A549 (cell line): ENCODE results near the gene DTNA. TPM values are rescaled to one million over a fixed set of nuclear protein-coding genes. Genes with fewer than 3 reads are reported as not detected.

Experiments
- ATAC-seq, 2 experiments: fragments of 200-7000 bp in 1 of 2; fragments of >200 bp in 1 of 2; cut with Nextera tagmentation in 1 of 2; cut with Tn5 transposase in 1 of 2; 3 replicates each; pipeline versions ENCODE4 v1.8.0 to v1.9.1; 2018 to 2020; ENCODE audit warnings: mild to moderate bottlenecking in 1 of 2, moderate library complexity in 1 of 2
- CTCF ChIA-PET: fragments of 300-600 bp; sonication (Branson Sonifier 250); formaldehyde crosslinking; extraction: SDS; loops from one replicate; lab custom pipeline; 2021; ENCODE audit warnings: antibody characterized with exemption, inconsistent platforms; lab: Yijun Ruan, JAX
- POLR2A ChIA-PET: fragments of 350-600 bp; formaldehyde crosslinking; extraction: SDS; loops from one replicate; lab custom pipeline; 2021; ENCODE audit warnings: antibody characterized with exemption, inconsistent platforms; lab: Yijun Ruan, JAX
- DNase-seq, 2 experiments: peaks; one replicate each; pipeline versions ENCODE4 v3.0.0 to v3.0.0-alpha.2; 2011 to 2016; ENCODE audit warnings: low read depth in 1 of 2, low spot score in 1 of 2
- FAIRE-seq: peaks from 2 replicates; lab custom pipeline; 2011; peaks lifted over from hg19 to GRCh38; lab: Jason Lieb, UNC
- H3K27ac ChIP-seq, 2 experiments: fragments of >200 bp; sonication (Bioruptor Twin); formaldehyde crosslinking; 3 replicates each; pipeline ENCODE4 v1.5.1; 2016 to 2017
- H3K4me1 ChIP-seq: fragments of >200 bp; sonication (Bioruptor Twin); formaldehyde crosslinking; 3 replicates; pipeline ENCODE4 v1.6.1; 2016
- H3K4me2 ChIP-seq: fragments of >200 bp; sonication (Bioruptor Twin); formaldehyde crosslinking; 3 replicates; pipeline ENCODE4 v1.6.1; 2016
- H3K4me3 ChIP-seq: fragments of >200 bp; sonication (Bioruptor Twin); formaldehyde crosslinking; 3 replicates; pipeline ENCODE4 v1.5.1; 2016
- H3K9me3 ChIP-seq: fragments of >200 bp; sonication (Bioruptor Twin); formaldehyde crosslinking; 3 replicates; pipeline ENCODE4 v1.6.1; 2016
- BHLHE40 ChIP-seq: IDR thresholded peaks from 2 replicates; pipeline ENCODE4 v1.6.1; 2012; ENCODE audit warnings: low read depth, low read length, inconsistent platforms
- EP300 ChIP-seq, 2 experiments: fragments of >200 bp; sonication (Bioruptor Twin); formaldehyde crosslinking; IDR thresholded peaks; 2 replicates in 1 of 2; 3 replicates in 1 of 2; pipeline ENCODE4 v1.6.1; 2016 to 2017
- FOSL2 ChIP-seq, 2 experiments: fragments of 450-650 bp in 1 of 2; fragments of >200 bp in 1 of 2; sonication (Bioruptor Twin) in 1 of 2; formaldehyde crosslinking; IDR thresholded peaks; 2 replicates each; pipeline versions ENCODE4 v1.5.0 to v1.6.1; 2016 to 2020; ENCODE audit warnings: mild to moderate bottlenecking in 1 of 2, moderate library complexity in 1 of 2
- JUN ChIP-seq, 2 experiments: fragments of >200 bp; sonication (Bioruptor Twin); formaldehyde crosslinking; IDR thresholded peaks; 2 replicates in 1 of 2; 3 replicates in 1 of 2; pipeline ENCODE4 v1.6.1; 2016 to 2017
- MAFK ChIP-seq: fragments of 450-650 bp; IDR thresholded peaks from 2 replicates; pipeline ENCODE4 v1.6.1; 2014; ENCODE audit not compliant: partially characterized antibody
- NFE2L2 ChIP-seq: fragments of 150-350 bp; conservative IDR thresholded peaks from 2 replicates; pipeline ENCODE4 v1.6.1; 2014; ENCODE audit warnings: low read length
- NR3C1 ChIP-seq: fragments of >200 bp; sonication (Bioruptor Twin); formaldehyde crosslinking; IDR thresholded peaks from 3 replicates; pipeline ENCODE4 v1.6.1; 2017
- SREBF2 ChIP-seq: fragments of 450-650 bp; IDR thresholded peaks from 2 replicates; pipeline ENCODE4 v1.6.1; 2014; ENCODE audit warnings: mild to moderate bottlenecking, moderate library complexity
- TFCP2L1 ChIP-seq: fragments of 250-450 bp; sonication (Bioruptor Pico); IDR thresholded peaks from 2 replicates; pipeline ENCODE4 v1.5.0; 2021; ENCODE audit warnings: mild to moderate bottlenecking
- TP53 ChIP-seq: fragments of 250-450 bp; sonication (Bioruptor Pico); IDR thresholded peaks from 2 replicates; pipeline ENCODE4 v1.5.0; 2021; ENCODE audit warnings: mild to moderate bottlenecking, moderate library complexity
- ZFP36 ChIP-seq: fragments of 450-650 bp; IDR thresholded peaks from 2 replicates; pipeline ENCODE4 v1.6.1; 2014; ENCODE audit warnings: borderline replicate concordance; ENCODE audit not compliant: partially characterized antibody
- WGBS: methylation state at CpG from one replicate; pipeline ENCODE4 v1.1.6; 2017; ENCODE audit errors: missing lambda C conversion rate; 5-methylcytosine and 5-hydroxymethylcytosine counted together
- polyA plus RNA-seq, 4 experiments: library from polyadenylated mRNA; depleted of rRNA in 3 of 4; stranded (reverse); fragments of >200 nt; fragmentation: RNase III in 1 of 4; extraction: RNeasy Plus Mini Kit Qiagen cat#74134 plus additional on column Dnase treatment in 1 of 4; gene quantifications; 2 replicates in 3 of 4; 3 replicates in 1 of 4; pipeline ENCODE4 v1.2.3, GENCODE V29; 2011 to 2017
- TF ChIP-seq, protein P1 (sequence below): IDR thresholded peaks from 2 replicates; pipeline ENCODE4 v1.6.1; 2012
- TF ChIP-seq, protein P2 (sequence below): fragments of >200 bp; sonication (Bioruptor Twin); formaldehyde crosslinking; IDR thresholded peaks from 3 replicates; pipeline ENCODE4 v1.6.1; 2016
- TF ChIP-seq, protein P3 (sequence below): fragments of 450-650 bp; IDR thresholded peaks from 2 replicates; pipeline ENCODE4 v1.6.1; 2014; ENCODE audit warnings: antibody characterized with exemption
- TF ChIP-seq, protein P4 (sequence below): fragments of 150-350 bp; IDR thresholded peaks from 2 replicates; pipeline ENCODE4 v1.6.1; 2014; ENCODE audit warnings: low read depth, mild to moderate bottlenecking, low read length
- TF ChIP-seq, protein P5 (sequence below): IDR thresholded peaks from 2 replicates; pipeline ENCODE4 v1.6.1; 2012; ENCODE audit warnings: low read depth, borderline replicate concordance
- TF ChIP-seq, protein P6 (sequence below): fragments of >200 bp; sonication (Bioruptor Twin); formaldehyde crosslinking; IDR thresholded peaks from 2 replicates; pipeline ENCODE4 v1.6.1; 2016
- TF ChIP-seq, protein P7 (sequence below): fragments of 200-600 bp; sonication (generic); IDR thresholded peaks from 2 replicates; pipeline ENCODE4 v1.6.1; 2016; ENCODE audit warnings: antibody characterized with exemption, mild to moderate bottlenecking, moderate library complexity

DTNA gene
- polyA plus RNA-seq, 2 of the 4 experiments (the other 2 are of a cell fraction), result 0.12 TPM; not detected in 1

DNA sequence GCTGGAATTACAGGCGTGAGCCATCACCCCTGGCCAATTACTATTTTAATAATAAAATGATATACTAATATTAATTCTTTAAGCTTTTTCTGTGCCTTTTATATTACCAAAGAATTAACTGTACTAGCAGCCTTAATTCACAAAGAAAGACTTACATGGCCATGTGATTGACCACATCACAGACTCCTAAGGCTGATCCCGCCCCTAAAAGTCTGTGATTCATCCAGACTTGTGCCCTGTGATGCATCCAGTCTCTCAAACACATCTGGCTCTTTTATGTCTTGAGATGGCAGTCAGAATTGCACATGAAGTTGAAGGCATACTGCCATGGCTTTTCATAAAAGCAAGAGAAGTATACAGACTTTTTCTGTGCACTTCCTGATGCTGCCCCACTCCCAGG, 91.7 kb downstream of the DTNA start:
- Histone ChIP-seq H3K4me3 (no peak overlapping the region), H3K4me2 (no peak overlapping the region), H3K4me1 (no peaks in the 10 kb centered on the region), H3K27ac (no peak overlapping the region), H3K9me3 (no peaks in the 10 kb centered on the region)
- CTCF ChIA-PET, result no interaction called here
- ATAC-seq (no peak), FAIRE-seq (no peak), DNase-seq (no peak)
- WGBS, result 29% methylated on average over 2 of the region's 2 CpGs
- TF ChIP-seq SREBF2, result no peak
- POLR2A ChIA-PET, result no interaction called here

DNA sequence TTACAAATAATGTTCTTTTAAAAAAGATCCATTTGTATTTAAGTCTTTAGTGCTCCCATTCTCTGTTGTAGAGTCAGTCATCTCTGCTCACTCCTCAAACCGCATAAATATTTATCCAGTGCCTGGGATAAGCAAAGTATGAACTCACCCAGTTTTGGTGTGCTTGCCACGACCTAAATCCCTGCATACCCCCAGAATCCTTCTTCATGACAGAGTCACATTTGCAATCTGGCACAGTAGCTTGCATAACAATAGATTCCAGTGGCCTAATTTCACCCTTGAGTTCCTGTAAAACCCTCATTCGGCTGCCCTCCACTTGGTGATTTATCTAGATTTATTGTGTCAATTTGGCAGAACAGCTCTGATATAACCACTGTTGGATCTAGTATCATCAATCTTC, 92.9 kb downstream of the DTNA start:
- Histone ChIP-seq H3K4me2 (no peak overlapping the region), H3K4me3 (no peak overlapping the region), H3K27ac (no peak overlapping the region), H3K9me3 (no peaks in the 10 kb centered on the region), H3K4me1 (no peaks in the 10 kb centered on the region)
- DNase-seq (no peak), ATAC-seq (no peak), FAIRE-seq (no peak)
- 24% methylated on average over 3 of the region's 3 CpGs for WGBS
- ChIA-PET POLR2A (no interaction called here), CTCF (no interaction called here)
- no peak for TF ChIP-seq MAFK
- TF ChIP-seq, protein P1, sequence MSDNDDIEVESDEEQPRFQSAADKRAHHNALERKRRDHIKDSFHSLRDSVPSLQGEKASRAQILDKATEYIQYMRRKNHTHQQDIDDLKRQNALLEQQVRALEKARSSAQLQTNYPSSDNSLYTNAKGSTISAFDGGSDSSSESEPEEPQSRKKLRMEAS, result no peak
- no peak for TF ChIP-seq FOSL2 (IDR thresholded peaks at IDR 0.05)
- no peak for TF ChIP-seq FOSL2 (CRISPR knock-in tag; IDR thresholded peaks at IDR 0.05)
- TF ChIP-seq, protein P2, sequence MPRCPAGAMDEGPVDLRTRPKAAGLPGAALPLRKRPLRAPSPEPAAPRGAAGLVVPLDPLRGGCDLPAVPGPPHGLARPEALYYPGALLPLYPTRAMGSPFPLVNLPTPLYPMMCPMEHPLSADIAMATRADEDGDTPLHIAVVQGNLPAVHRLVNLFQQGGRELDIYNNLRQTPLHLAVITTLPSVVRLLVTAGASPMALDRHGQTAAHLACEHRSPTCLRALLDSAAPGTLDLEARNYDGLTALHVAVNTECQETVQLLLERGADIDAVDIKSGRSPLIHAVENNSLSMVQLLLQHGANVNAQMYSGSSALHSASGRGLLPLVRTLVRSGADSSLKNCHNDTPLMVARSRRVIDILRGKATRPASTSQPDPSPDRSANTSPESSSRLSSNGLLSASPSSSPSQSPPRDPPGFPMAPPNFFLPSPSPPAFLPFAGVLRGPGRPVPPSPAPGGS, result no peak
- TF ChIP-seq, protein P3, sequence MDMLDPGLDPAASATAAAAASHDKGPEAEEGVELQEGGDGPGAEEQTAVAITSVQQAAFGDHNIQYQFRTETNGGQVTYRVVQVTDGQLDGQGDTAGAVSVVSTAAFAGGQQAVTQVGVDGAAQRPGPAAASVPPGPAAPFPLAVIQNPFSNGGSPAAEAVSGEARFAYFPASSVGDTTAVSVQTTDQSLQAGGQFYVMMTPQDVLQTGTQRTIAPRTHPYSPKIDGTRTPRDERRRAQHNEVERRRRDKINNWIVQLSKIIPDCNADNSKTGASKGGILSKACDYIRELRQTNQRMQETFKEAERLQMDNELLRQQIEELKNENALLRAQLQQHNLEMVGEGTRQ, result no peak
- TF ChIP-seq ZFP36, result no peak
- TF ChIP-seq BHLHE40, result no peak
- no peak for TF ChIP-seq TP53 (CRISPR knock-in tag)
- TF ChIP-seq, protein P4, sequence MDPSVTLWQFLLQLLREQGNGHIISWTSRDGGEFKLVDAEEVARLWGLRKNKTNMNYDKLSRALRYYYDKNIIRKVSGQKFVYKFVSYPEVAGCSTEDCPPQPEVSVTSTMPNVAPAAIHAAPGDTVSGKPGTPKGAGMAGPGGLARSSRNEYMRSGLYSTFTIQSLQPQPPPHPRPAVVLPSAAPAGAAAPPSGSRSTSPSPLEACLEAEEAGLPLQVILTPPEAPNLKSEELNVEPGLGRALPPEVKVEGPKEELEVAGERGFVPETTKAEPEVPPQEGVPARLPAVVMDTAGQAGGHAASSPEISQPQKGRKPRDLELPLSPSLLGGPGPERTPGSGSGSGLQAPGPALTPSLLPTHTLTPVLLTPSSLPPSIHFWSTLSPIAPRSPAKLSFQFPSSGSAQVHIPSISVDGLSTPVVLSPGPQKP, result no peak
- TF ChIP-seq, protein P5, sequence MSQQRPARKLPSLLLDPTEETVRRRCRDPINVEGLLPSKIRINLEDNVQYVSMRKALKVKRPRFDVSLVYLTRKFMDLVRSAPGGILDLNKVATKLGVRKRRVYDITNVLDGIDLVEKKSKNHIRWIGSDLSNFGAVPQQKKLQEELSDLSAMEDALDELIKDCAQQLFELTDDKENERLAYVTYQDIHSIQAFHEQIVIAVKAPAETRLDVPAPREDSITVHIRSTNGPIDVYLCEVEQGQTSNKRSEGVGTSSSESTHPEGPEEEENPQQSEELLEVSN, result no peak
- TF ChIP-seq NFE2L2, result no peak
- TF ChIP-seq NR3C1, result no peak
- no peak for TF ChIP-seq EP300 (IDR thresholded peaks at IDR 0.05)
- TF ChIP-seq, protein P6, sequence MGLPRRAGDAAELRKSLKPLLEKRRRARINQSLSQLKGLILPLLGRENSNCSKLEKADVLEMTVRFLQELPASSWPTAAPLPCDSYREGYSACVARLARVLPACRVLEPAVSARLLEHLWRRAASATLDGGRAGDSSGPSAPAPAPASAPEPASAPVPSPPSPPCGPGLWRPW, result no peak
- no peak for TF ChIP-seq TFCP2L1 (CRISPR knock-in tag)
- TF ChIP-seq JUN (IDR thresholded peaks at IDR 0.05), result no peak
- TF ChIP-seq, protein P7, sequence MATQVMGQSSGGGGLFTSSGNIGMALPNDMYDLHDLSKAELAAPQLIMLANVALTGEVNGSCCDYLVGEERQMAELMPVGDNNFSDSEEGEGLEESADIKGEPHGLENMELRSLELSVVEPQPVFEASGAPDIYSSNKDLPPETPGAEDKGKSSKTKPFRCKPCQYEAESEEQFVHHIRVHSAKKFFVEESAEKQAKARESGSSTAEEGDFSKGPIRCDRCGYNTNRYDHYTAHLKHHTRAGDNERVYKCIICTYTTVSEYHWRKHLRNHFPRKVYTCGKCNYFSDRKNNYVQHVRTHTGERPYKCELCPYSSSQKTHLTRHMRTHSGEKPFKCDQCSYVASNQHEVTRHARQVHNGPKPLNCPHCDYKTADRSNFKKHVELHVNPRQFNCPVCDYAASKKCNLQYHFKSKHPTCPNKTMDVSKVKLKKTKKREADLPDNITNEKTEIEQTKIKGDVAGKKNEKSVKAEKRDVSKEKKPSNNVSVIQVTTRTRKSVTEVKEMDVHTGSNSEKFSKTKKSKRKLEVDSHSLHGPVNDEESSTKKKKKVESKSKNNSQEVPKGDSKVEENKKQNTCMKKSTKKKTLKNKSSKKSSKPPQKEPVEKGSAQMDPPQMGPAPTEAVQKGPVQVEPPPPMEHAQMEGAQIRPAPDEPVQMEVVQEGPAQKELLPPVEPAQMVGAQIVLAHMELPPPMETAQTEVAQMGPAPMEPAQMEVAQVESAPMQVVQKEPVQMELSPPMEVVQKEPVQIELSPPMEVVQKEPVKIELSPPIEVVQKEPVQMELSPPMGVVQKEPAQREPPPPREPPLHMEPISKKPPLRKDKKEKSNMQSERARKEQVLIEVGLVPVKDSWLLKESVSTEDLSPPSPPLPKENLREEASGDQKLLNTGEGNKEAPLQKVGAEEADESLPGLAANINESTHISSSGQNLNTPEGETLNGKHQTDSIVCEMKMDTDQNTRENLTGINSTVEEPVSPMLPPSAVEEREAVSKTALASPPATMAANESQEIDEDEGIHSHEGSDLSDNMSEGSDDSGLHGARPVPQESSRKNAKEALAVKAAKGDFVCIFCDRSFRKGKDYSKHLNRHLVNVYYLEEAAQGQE, result no peak
